IMR-90 (cell line): ENCODE results near the gene CAMK2G.

Experiments
- CEBPB ChIP-seq: IDR thresholded peaks from 2 replicates; pipeline ENCODE4 v1.6.1; 2012; ENCODE audit warnings: low read depth, low read length, improper control_type of control experiment
- CHD1 ChIP-seq: IDR thresholded peaks from 2 replicates; pipeline ENCODE4 v1.6.1; 2012; ENCODE audit warnings: low read depth, low read length, improper control_type of control experiment
- FOS ChIP-seq: fragments of 150-350 bp; IDR thresholded peaks from 2 replicates; pipeline ENCODE4 v1.6.1; 2016; ENCODE audit warnings: low read depth, low read length
- MAZ ChIP-seq: IDR thresholded peaks from 2 replicates; pipeline ENCODE4 v1.6.1; 2012; ENCODE audit warnings: low read depth, mild to moderate bottlenecking, low read length, improper control_type of control experiment, moderate library complexity, borderline replicate concordance
- MXI1 ChIP-seq: IDR thresholded peaks from 2 replicates; pipeline ENCODE4 v1.6.1; 2012; ENCODE audit warnings: low read depth, mild to moderate bottlenecking, low read length, moderate library complexity, borderline replicate concordance
- NFE2L2 ChIP-seq: fragments of 150-350 bp; IDR thresholded peaks from 2 replicates; pipeline ENCODE4 v1.6.1; 2016; ENCODE audit warnings: low read depth, mild to moderate bottlenecking, low read length
- POLR2A ChIP-seq: IDR thresholded peaks from 2 replicates; pipeline ENCODE4 v1.6.1; 2012; ENCODE audit warnings: mild to moderate bottlenecking, low read depth, low read length
- RAD21 ChIP-seq: IDR thresholded peaks from 2 replicates; pipeline ENCODE4 v1.6.1; 2012; ENCODE audit warnings: low read length, improper control_type of control experiment
- RCOR1 ChIP-seq: IDR thresholded peaks from 2 replicates; pipeline ENCODE4 v1.6.1; 2012; ENCODE audit warnings: mild to moderate bottlenecking, low read length, improper control_type of control experiment; ENCODE audit not compliant: insufficient replicate concordance
- RFX5 ChIP-seq: IDR thresholded peaks from 2 replicates; pipeline ENCODE4 v1.8.0; 2012; ENCODE audit warnings: low read depth, mild to moderate bottlenecking, low read length, moderate library complexity
- SMC3 ChIP-seq: fragments of 150-350 bp; IDR thresholded peaks from 2 replicates; pipeline ENCODE4 v1.6.1; 2016; ENCODE audit warnings: low read depth, mild to moderate bottlenecking, antibody characterized with exemption, low read length, moderate library complexity
- USF2 ChIP-seq: fragments of 150-350 bp; IDR thresholded peaks from 2 replicates; pipeline ENCODE4 v1.6.1; 2017; ENCODE audit warnings: mild to moderate bottlenecking, antibody characterized with exemption, low read length, low read depth
- TF ChIP-seq, protein P1 (sequence below): conservative IDR thresholded peaks from 2 replicates; pipeline ENCODE4 v1.5.1; 2012; ENCODE audit warnings: mild to moderate bottlenecking, low read depth, low read length, improper control_type of control experiment
- TF ChIP-seq, protein P2 (sequence below): fragments of 150-350 bp; IDR thresholded peaks from 2 replicates; pipeline ENCODE4 v1.6.1; 2016; ENCODE audit warnings: low read depth, mild to moderate bottlenecking, low read length, moderate library complexity, borderline replicate concordance

DNA sequence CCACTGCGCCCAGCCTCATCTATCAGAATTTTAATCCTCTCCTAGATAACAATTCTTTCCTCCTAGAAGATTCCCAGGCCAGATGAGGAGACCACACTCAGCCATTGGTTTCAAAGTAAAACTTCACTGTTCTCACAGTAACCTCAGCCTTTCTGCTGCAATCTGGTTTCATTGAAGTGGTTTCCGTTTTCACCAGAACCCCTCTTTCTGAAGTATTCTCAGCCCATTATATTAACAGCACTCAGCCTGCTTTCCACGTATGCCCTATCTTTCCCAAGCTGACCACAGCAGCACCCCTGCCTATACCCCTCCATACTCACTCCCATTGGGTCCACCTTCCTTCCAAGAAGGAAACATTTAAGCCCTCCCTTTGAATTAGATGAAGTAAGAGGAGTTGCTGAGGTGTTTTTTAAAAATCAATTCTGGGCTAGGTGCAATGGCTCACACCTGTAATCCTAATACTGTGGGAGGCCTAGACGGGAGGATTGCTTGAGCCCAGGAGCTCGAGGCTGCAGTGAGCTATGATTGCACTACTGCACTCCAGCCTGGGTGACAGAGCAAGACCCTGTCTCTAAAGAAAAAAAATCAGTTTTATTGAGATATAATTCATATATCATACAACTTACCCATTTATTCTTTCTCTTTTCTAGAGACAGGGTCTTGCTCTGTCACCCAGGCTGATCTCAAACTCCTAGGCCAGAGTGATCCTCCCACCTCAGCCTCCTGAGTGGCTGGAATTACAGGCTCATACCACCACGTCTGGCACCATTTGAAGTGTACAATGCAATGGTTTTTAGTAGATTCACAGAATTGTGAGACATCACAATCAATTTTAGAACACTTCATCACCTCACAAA lies 47.9 kb upstream of the CAMK2G start:
- TF ChIP-seq, protein P1, sequence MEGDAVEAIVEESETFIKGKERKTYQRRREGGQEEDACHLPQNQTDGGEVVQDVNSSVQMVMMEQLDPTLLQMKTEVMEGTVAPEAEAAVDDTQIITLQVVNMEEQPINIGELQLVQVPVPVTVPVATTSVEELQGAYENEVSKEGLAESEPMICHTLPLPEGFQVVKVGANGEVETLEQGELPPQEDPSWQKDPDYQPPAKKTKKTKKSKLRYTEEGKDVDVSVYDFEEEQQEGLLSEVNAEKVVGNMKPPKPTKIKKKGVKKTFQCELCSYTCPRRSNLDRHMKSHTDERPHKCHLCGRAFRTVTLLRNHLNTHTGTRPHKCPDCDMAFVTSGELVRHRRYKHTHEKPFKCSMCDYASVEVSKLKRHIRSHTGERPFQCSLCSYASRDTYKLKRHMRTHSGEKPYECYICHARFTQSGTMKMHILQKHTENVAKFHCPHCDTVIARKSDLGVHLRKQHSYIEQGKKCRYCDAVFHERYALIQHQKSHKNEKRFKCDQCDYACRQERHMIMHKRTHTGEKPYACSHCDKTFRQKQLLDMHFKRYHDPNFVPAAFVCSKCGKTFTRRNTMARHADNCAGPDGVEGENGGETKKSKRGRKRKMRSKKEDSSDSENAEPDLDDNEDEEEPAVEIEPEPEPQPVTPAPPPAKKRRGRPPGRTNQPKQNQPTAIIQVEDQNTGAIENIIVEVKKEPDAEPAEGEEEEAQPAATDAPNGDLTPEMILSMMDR = no peak
- TF ChIP-seq POLR2A (no peak), CEBPB (no peak), RFX5 (no peak), NFE2L2 (no peak), MAZ (no peak), CHD1 (no peak), FOS (no peak), RCOR1 (no peak), USF2 (no peak), SMC3 (no peak), MXI1 (no peak), RAD21 (no peak)
- TF ChIP-seq, protein P2, sequence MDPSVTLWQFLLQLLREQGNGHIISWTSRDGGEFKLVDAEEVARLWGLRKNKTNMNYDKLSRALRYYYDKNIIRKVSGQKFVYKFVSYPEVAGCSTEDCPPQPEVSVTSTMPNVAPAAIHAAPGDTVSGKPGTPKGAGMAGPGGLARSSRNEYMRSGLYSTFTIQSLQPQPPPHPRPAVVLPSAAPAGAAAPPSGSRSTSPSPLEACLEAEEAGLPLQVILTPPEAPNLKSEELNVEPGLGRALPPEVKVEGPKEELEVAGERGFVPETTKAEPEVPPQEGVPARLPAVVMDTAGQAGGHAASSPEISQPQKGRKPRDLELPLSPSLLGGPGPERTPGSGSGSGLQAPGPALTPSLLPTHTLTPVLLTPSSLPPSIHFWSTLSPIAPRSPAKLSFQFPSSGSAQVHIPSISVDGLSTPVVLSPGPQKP = no peak
